Skeletal muscle satellite cell (primary cell): ENCODE results near the gene KCND1.
"Not testable (repeated sequence)": the region's sequence is repeated elsewhere in the genome, so short reads cannot be mapped to it uniquely, and the experiment has no call there.

Source experiments
- H3K27me3 ChIP-seq: 2 replicates; pipeline ENCODE4 v1.7.0; 2013; ENCODE audit warnings: low read length; ENCODE audit not compliant: control insufficient read depth, insufficient read depth
- H3K36me3 ChIP-seq: 2 replicates; pipeline ENCODE4 v1.7.0; 2013; ENCODE audit warnings: mild to moderate bottlenecking, control low read depth, low read length; ENCODE audit not compliant: insufficient read depth
- H3K4me1 ChIP-seq: 2 replicates; pipeline ENCODE4 v1.7.0; 2013; ENCODE audit warnings: low read length; ENCODE audit not compliant: control insufficient read depth, insufficient read depth
- H3K4me2 ChIP-seq: 2 replicates; pipeline ENCODE4 v1.7.0; 2013; ENCODE audit warnings: mild to moderate bottlenecking, low read length
- H3K4me3 ChIP-seq: 2 replicates; pipeline ENCODE4 v1.7.0; 2013; ENCODE audit warnings: low read length
- H3K9ac ChIP-seq: 2 replicates; pipeline ENCODE4 v1.7.0; 2013; ENCODE audit warnings: mild to moderate bottlenecking, low read depth, low read length, moderate library complexity
- H3K9me3 ChIP-seq: replicated peaks from 2 replicates; pipeline ENCODE4 v1.7.0; 2013; ENCODE audit warnings: mild to moderate bottlenecking, control low read depth, low read length

The KCND1 gene

GRCh38 chrX:48997455-48997854, 25.8 kb upstream of the KCND1 start:
- H3K4me3 ChIP-seq, result no peak overlapping the region
- H3K4me2 ChIP-seq, result no peak overlapping the region
- no peaks in the 10 kb centered on the region for H3K27me3 ChIP-seq
- H3K4me1 ChIP-seq, result no peaks in the 10 kb centered on the region
- H3K9ac ChIP-seq, result no peak overlapping the region
- peaks cover 14% of the 10 kb centered on the region for H3K36me3 ChIP-seq
- no peaks in the 10 kb centered on the region for H3K9me3 ChIP-seq

GRCh38 chrX:48996969-48997368, 25.3 kb upstream of the KCND1 start:
- no peak overlapping the region for H3K9ac ChIP-seq
- no peak overlapping the region for H3K4me2 ChIP-seq
- H3K4me3 ChIP-seq, result no peak overlapping the region
- H3K27me3 ChIP-seq, result no peaks in the 10 kb centered on the region
- H3K4me1 ChIP-seq, result no peaks in the 10 kb centered on the region
- peaks cover 14% of the 10 kb centered on the region for H3K36me3 ChIP-seq
- no peaks in the 10 kb centered on the region for H3K9me3 ChIP-seq

- H3K4me2 ChIP-seq, result no peak overlapping the region
- H3K4me3 ChIP-seq, result no peak overlapping the region
- peaks cover 8% of the 10 kb centered on the region for H3K36me3 ChIP-seq
- no peaks in the 10 kb centered on the region for H3K27me3 ChIP-seq
- H3K9me3 ChIP-seq, result no peaks in the 10 kb centered on the region
- no peak overlapping the region for H3K9ac ChIP-seq
- H3K4me1 ChIP-seq, result no peaks in the 10 kb centered on the region
Measured at GRCh38 chrX:48992341-48992740, 20.7 kb upstream of the KCND1 start.

GRCh38 chrX:48989483-48989882, 17.8 kb upstream of the KCND1 start:
- Histone ChIP-seq H3K9me3 (no peaks in the 10 kb centered on the region), H3K4me1 (no peaks in the 10 kb centered on the region), H3K27me3 (no peaks in the 10 kb centered on the region), H3K4me3 (no peak overlapping the region), H3K4me2 (no peak overlapping the region), H3K36me3 (peaks cover 5% of the 10 kb centered on the region), H3K9ac (no peak overlapping the region)

- H3K36me3 ChIP-seq, result peaks cover 14% of the 10 kb centered on the region
Measured at GRCh38 chrX:48983896-48984295, 12.3 kb upstream of the KCND1 start.

GRCh38 chrX:48983081-48983480, 11.4 kb upstream of the KCND1 start:
- H3K4me2 ChIP-seq, result no peak overlapping the region
- no peaks in the 10 kb centered on the region for H3K9me3 ChIP-seq
- H3K9ac ChIP-seq, result no peak overlapping the region
- no peaks in the 10 kb centered on the region for H3K27me3 ChIP-seq
- no peak overlapping the region for H3K4me3 ChIP-seq
- no peaks in the 10 kb centered on the region for H3K4me1 ChIP-seq
- H3K36me3 ChIP-seq, result peaks cover 18% of the 10 kb centered on the region

More at GRCh38 chrX:48983896-48984295, 12.3 kb upstream of the KCND1 start:
- H3K9ac ChIP-seq, result no peak overlapping the region
- H3K4me2 ChIP-seq, result no peak overlapping the region
- no peak overlapping the region for H3K4me3 ChIP-seq
- no peaks in the 10 kb centered on the region for H3K4me1 ChIP-seq
- no peaks in the 10 kb centered on the region for H3K9me3 ChIP-seq
- no peaks in the 10 kb centered on the region for H3K27me3 ChIP-seq

GRCh38 chrX:48981178-48981577, 9.5 kb upstream of the KCND1 start:
- Histone ChIP-seq H3K36me3 (peaks cover 21% of the 10 kb centered on the region), H3K9me3 (no peaks in the 10 kb centered on the region), H3K9ac (no peak overlapping the region), H3K4me1 (no peaks in the 10 kb centered on the region), H3K4me3 (no peak overlapping the region), H3K4me2 (no peak overlapping the region), H3K27me3 (no peaks in the 10 kb centered on the region)

- not testable (repeated sequence) for H3K9ac ChIP-seq, H3K27me3 ChIP-seq, H3K4me1 ChIP-seq, H3K9me3 ChIP-seq, H3K4me2 ChIP-seq, H3K4me3 ChIP-seq
- peaks cover 25% of the 10 kb centered on the region for H3K36me3 ChIP-seq
Measured at GRCh38 chrX:48980341-48980740, 8.7 kb upstream of the KCND1 start.

- H3K9ac ChIP-seq, result no peak overlapping the region
- H3K4me3 ChIP-seq, result no peak overlapping the region
- peaks cover 19% of the 10 kb centered on the region for H3K36me3 ChIP-seq
- no peaks in the 10 kb centered on the region for H3K4me1 ChIP-seq
- no peaks in the 10 kb centered on the region for H3K27me3 ChIP-seq
- no peak overlapping the region for H3K4me2 ChIP-seq
- H3K9me3 ChIP-seq, result no peaks in the 10 kb centered on the region
Measured at GRCh38 chrX:48978226-48978625, 6.6 kb upstream of the KCND1 start.

GRCh38 chrX:48976086-48976485, 4.4 kb upstream of the KCND1 start:
- no peak overlapping the region for H3K4me3 ChIP-seq
- no peaks in the 10 kb centered on the region for H3K27me3 ChIP-seq
- peaks cover 13% of the 10 kb centered on the region for H3K36me3 ChIP-seq
- H3K9me3 ChIP-seq, result no peaks in the 10 kb centered on the region
- peaks cover 14% of the 10 kb centered on the region for H3K4me1 ChIP-seq
- H3K9ac ChIP-seq, result no peak overlapping the region
- H3K4me2 ChIP-seq, result no peak overlapping the region

GRCh38 chrX:48975541-48975940, 3.9 kb upstream of the KCND1 start:
- Histone ChIP-seq H3K4me2 (no peak overlapping the region), H3K4me1 (peaks cover 14% of the 10 kb centered on the region), H3K27me3 (no peaks in the 10 kb centered on the region), H3K4me3 (no peak overlapping the region), H3K9ac (no peak overlapping the region), H3K9me3 (no peaks in the 10 kb centered on the region), H3K36me3 (peaks cover 13% of the 10 kb centered on the region)

- Histone ChIP-seq H3K4me2 (no peak overlapping the region), H3K4me3 (no peak overlapping the region), H3K9me3 (no peaks in the 10 kb centered on the region), H3K9ac (no peak overlapping the region), H3K36me3 (peaks cover 13% of the 10 kb centered on the region), H3K4me1 (peaks cover 14% of the 10 kb centered on the region), H3K27me3 (no peaks in the 10 kb centered on the region)
Measured at GRCh38 chrX:48975041-48975440, 3.4 kb upstream of the KCND1 start.
